ENCODE measurements around the gene CCDC3.

Gene CCDC3

DNA sequence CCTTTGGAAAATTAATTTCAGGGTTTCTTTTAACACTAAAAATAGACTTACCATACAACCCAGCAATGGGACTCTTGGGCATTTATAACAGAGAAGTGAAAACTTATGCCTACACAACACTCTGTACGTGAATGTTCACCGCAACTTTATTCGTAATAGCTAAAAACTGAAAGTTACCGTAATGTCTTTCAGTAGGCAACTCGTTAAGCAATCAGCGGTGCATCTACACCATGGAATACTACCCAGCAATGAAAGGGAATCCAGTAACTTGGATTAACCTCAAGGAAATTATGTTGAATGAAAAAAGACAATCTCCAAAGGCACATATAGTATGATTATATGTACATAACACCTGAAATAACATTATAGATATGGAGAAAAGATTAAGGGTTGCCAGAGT is 16.2 kb downstream of the CCDC3 start:
- no peak for TF ChIP-seq POLR2AphosphoS5 (IDR thresholded peaks at IDR 0.05; ENCODE audit: low read depth, low read length)

DNA sequence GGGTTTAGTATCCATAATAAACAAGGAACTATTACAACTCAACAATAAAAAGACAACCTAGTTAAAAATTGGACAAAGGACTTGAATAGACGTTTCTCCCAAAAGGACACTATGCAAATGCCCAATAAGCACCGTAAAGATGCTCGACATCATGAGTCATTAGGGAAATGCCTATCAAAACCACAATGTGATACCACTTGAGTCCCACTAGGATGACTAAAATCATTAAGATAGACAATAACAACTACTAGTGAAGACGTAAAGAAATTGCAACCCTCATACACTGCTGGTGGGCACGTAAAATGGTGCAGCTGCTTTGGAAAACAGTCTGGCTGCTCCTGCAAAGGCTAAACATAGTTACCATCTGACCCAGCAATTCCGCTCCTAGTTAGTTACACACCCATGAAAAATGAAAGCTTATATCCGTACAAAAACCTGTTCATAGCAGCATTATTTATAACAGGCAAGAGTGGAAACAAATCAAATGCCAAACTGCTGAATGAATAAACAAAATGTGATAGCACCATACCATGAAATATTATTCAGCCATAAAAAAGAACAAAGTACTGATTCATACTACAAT is 17.3 kb downstream of the CCDC3 start:
- no peak for TF ChIP-seq POLR2AphosphoS5 (IDR thresholded peaks at IDR 0.05; ENCODE audit: low read depth, low read length)

DNA sequence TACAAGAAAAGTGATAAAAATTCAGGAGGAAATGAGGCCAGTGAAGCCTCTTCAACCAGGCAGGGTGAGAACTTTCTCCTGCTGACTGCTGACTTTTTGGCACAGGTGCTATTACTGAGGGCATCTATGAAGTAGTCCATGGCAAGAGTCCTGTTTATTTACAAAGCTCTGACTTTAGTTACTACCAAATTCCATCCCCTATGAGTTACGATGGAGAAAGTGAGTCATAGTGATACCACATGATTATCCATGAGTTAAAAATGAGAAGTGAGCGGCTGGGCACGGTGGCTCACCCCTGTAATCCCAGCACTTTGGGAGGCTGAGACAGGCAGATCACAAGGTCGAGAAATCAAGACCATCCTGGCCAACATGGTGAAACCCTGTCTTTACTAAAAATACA is 19.9 kb downstream of the CCDC3 start:
- TF ChIP-seq TAF1 (IDR thresholded peaks at IDR 0.05; ENCODE audit: borderline replicate concordance, insufficient read depth, low read length): no peak
- TF ChIP-seq SIN3A (IDR thresholded peaks at IDR 0.05; ENCODE audit: borderline replicate concordance, insufficient read depth, low read length): no peak
- no peak for TF ChIP-seq FOXP2 (optimal IDR thresholded peaks at IDR 0.05; ENCODE audit: borderline replicate concordance, extremely low read depth, extremely low read length, insufficient read depth)
- TF ChIP-seq, protein P1, sequence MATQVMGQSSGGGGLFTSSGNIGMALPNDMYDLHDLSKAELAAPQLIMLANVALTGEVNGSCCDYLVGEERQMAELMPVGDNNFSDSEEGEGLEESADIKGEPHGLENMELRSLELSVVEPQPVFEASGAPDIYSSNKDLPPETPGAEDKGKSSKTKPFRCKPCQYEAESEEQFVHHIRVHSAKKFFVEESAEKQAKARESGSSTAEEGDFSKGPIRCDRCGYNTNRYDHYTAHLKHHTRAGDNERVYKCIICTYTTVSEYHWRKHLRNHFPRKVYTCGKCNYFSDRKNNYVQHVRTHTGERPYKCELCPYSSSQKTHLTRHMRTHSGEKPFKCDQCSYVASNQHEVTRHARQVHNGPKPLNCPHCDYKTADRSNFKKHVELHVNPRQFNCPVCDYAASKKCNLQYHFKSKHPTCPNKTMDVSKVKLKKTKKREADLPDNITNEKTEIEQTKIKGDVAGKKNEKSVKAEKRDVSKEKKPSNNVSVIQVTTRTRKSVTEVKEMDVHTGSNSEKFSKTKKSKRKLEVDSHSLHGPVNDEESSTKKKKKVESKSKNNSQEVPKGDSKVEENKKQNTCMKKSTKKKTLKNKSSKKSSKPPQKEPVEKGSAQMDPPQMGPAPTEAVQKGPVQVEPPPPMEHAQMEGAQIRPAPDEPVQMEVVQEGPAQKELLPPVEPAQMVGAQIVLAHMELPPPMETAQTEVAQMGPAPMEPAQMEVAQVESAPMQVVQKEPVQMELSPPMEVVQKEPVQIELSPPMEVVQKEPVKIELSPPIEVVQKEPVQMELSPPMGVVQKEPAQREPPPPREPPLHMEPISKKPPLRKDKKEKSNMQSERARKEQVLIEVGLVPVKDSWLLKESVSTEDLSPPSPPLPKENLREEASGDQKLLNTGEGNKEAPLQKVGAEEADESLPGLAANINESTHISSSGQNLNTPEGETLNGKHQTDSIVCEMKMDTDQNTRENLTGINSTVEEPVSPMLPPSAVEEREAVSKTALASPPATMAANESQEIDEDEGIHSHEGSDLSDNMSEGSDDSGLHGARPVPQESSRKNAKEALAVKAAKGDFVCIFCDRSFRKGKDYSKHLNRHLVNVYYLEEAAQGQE (IDR thresholded peaks at IDR 0.05; ENCODE audit: insufficient read depth in 1 of 2, low read depth in 2 of 2, low read length in 2 of 2): no peak
- TF ChIP-seq POLR2AphosphoS5 (IDR thresholded peaks at IDR 0.05; ENCODE audit: low read depth, low read length): no peak

DNA sequence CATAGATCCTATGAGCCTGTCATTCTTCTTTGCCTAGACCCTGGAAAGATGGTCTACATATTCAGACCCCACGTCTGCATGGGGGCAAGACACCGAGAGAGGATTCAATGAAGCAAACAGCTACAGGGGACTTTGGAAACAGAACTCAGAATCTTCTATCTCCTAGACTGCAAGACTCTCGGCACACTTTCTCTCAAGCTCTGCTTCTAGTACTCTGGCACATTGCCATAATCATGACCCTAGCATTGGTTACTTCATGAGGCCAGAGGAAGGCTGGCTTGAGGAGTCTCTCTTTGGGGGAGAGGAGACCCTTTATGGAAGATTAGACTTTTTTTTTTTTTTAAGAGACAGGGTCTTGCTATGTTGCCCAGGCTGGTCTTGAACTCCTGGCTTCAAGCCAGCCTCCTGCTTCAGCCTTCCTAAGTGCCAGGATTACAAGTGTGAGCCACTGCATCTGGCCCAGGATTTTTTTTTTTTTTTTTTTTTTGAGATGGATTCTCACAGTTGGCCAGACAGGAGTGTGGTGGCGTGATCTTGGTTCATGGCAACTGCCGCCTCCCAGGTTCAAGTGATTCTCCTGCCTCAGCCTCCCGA is 20.7 kb downstream of the CCDC3 start:
- TF ChIP-seq TAF1 (IDR thresholded peaks at IDR 0.05; ENCODE audit: borderline replicate concordance, insufficient read depth, low read length): no peak
- TF ChIP-seq POLR2AphosphoS5 (IDR thresholded peaks at IDR 0.05; ENCODE audit: low read depth, low read length): no peak
- no peak for TF ChIP-seq SIN3A (IDR thresholded peaks at IDR 0.05; ENCODE audit: borderline replicate concordance, insufficient read depth, low read length)
- TF ChIP-seq, protein P1 (IDR thresholded peaks at IDR 0.05; ENCODE audit: insufficient read depth in 1 of 2, low read depth in 2 of 2, low read length in 2 of 2): no peak
- no peak for TF ChIP-seq FOXP2 (optimal IDR thresholded peaks at IDR 0.05; ENCODE audit: borderline replicate concordance, extremely low read depth, extremely low read length, insufficient read depth)

DNA sequence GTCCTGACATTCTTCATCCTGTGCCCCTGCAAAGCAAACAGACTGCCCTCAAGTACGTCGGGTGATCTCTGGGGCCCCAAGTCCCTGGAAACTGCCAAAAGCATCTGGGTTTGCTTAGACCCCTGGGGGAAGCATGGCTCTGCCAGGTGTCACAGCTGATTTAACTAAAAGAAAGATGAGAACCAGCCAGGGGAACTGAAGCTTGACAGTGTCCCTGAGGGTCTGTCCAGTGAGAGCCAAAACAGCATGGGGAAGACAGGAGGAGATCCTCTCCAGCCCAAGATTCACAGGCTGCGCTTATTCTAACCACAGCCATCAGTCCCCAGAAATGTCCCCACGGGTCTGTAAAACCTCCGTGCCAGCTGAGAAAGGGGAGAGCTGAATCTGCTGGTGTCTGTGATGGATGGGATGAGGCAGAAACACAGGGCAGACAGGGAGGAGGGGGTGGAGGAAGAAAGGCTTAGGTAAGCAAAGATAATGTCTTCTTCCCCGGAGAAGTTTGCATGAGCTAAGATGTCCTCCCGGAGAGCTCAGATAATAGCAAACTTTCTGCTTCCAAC is 21.3 kb downstream of the CCDC3 start:
- TF ChIP-seq SIN3A (IDR thresholded peaks at IDR 0.05; ENCODE audit: borderline replicate concordance, insufficient read depth, low read length): no peak
- no peak for TF ChIP-seq TAF1 (IDR thresholded peaks at IDR 0.05; ENCODE audit: borderline replicate concordance, insufficient read depth, low read length)
- no peak for TF ChIP-seq FOXP2 (optimal IDR thresholded peaks at IDR 0.05; ENCODE audit: borderline replicate concordance, extremely low read depth, extremely low read length, insufficient read depth)
- no peak for TF ChIP-seq POLR2AphosphoS5 (IDR thresholded peaks at IDR 0.05; ENCODE audit: low read depth, low read length)
- TF ChIP-seq, protein P1 (IDR thresholded peaks at IDR 0.05; ENCODE audit: insufficient read depth in 1 of 2, low read depth in 2 of 2, low read length in 2 of 2): no peak

DNA sequence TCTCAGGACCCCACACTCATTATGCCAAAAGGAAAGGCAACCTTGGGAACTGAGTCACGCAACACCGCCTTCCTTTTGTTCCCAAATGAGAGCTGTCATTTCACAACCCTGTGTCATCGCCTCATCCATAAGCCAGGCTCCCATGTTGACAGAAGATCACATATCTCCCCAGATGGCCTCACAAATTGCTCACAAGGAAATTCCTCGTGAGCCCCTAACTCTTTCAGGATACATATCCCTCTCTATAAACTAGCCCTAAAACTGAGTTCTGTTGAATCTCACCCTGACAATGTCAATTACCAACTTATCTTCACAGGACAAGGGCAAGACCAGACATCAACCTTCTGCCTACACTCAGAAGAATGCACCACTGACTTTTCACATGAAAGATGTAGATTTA is 22.6 kb downstream of the CCDC3 start:
- TF ChIP-seq, protein P1 (IDR thresholded peaks at IDR 0.05; ENCODE audit: insufficient read depth in 1 of 2, low read depth in 2 of 2, low read length in 2 of 2): no peak
- TF ChIP-seq FOXP2 (optimal IDR thresholded peaks at IDR 0.05; ENCODE audit: borderline replicate concordance, extremely low read depth, extremely low read length, insufficient read depth) (no peak), TAF1 (IDR thresholded peaks at IDR 0.05; ENCODE audit: borderline replicate concordance, insufficient read depth, low read length) (no peak), POLR2AphosphoS5 (IDR thresholded peaks at IDR 0.05; ENCODE audit: low read depth, low read length) (no peak), SIN3A (IDR thresholded peaks at IDR 0.05; ENCODE audit: borderline replicate concordance, insufficient read depth, low read length) (no peak)

Measured in PFSK-1 (cell line).